Naive thymus-derived CD4-positive, alpha-beta T cell (primary cell): ENCODE data around the gene CKAP5. TPM values are rescaled to one million over a fixed set of nuclear protein-coding genes. Genes with fewer than 3 reads are reported as not detected.

Experiments used
- ATAC-seq: fragments of 150-1000 bp; cut with Tn5 transposase; 2 replicates; pipeline ENCODE4 v1.10.0; 2021; ENCODE audit warnings: mild to moderate bottlenecking, moderate library complexity
- CTCF ChIA-PET: fragments of 350-600 bp; sonication (Branson Sonifier 250); formaldehyde crosslinking; loops from one replicate; lab custom pipeline; 2021; ENCODE audit warnings: antibody characterized with exemption; lab: Charles Lee
- POLR2A ChIA-PET: fragments of 350-600 bp; sonication (Branson Sonifier 250); formaldehyde crosslinking; loops from one replicate; lab custom pipeline; 2021; ENCODE audit warnings: antibody characterized with exemption, inconsistent platforms; lab: Charles Lee
- DNase-seq, 9 donors: peaks; one replicate each; pipeline versions ENCODE4 v3.0.0 to v3.0.0-alpha.2; 2020 to 2022; ENCODE audit warnings: mixed read lengths in 1 of 9
- H3K27ac ChIP-seq: one replicate; pipeline ENCODE4 v1.7.0; 2013; ENCODE audit warnings: mild to moderate bottlenecking, low read depth, low read length, moderate library complexity
- H3K27me3 ChIP-seq, 2 donors: one replicate each; pipeline ENCODE4 v1.7.0; 2013; ENCODE audit warnings: low read length in 2 of 2, mild to moderate bottlenecking in 2 of 2, moderate library complexity in 2 of 2; ENCODE audit not compliant: control insufficient read depth in 2 of 2, insufficient read depth in 2 of 2
- H3K36me3 ChIP-seq, 3 experiments: 1 replicate in 2 of 3; 2 replicates in 1 of 3; pipeline ENCODE4 v1.7.0; 2013; ENCODE audit warnings: low read length in 3 of 3, mild to moderate bottlenecking in 3 of 3, moderate library complexity in 1 of 3; ENCODE audit not compliant: insufficient read depth in 3 of 3, control insufficient read depth in 2 of 3
- H3K4me1 ChIP-seq, 2 donors: one replicate each; pipeline ENCODE4 v1.7.0; 2013; ENCODE audit warnings: low read length in 2 of 2, mild to moderate bottlenecking in 2 of 2, moderate library complexity in 1 of 2; ENCODE audit not compliant: control insufficient read depth in 2 of 2, insufficient read depth in 2 of 2
- H3K4me3 ChIP-seq: 2 replicates; pipeline ENCODE4 v1.7.0; 2013; ENCODE audit warnings: mild to moderate bottlenecking, low read length
- H3K9me3 ChIP-seq, 3 experiments: 1 replicate in 2 of 3; 2 replicates in 1 of 3; pipeline ENCODE4 v1.7.0; 2013; ENCODE audit warnings: low read length in 3 of 3; ENCODE audit not compliant: control insufficient read depth in 2 of 3
- H3K27ac Mint-ChIP-seq, 9 donors: one replicate each; pipeline ENCODE4 v1.8.0; 2020 to 2022; ENCODE audit warnings: mixed read lengths in 9 of 9, mild to moderate bottlenecking in 8 of 9, moderate library complexity in 5 of 9, inconsistent platforms in 2 of 9
- H3K27me3 Mint-ChIP-seq, 5 donors: one replicate each; pipeline ENCODE4 v1.8.0; 2021 to 2022; ENCODE audit warnings: mixed read lengths in 5 of 5, mild to moderate bottlenecking in 1 of 5
- H3K36me3 Mint-ChIP-seq, 5 donors: one replicate each; pipeline ENCODE4 v1.8.0; 2020 to 2022; ENCODE audit warnings: mixed read lengths in 5 of 5, mild to moderate bottlenecking in 3 of 5, inconsistent platforms in 1 of 5
- H3K4me1 Mint-ChIP-seq, 7 donors: one replicate each; pipeline ENCODE4 v1.8.0; 2020 to 2022; ENCODE audit warnings: mixed read lengths in 7 of 7, mild to moderate bottlenecking in 3 of 7, inconsistent platforms in 1 of 7
- H3K4me3 Mint-ChIP-seq, 10 donors: one replicate each; pipeline ENCODE4 v1.8.0; 2020 to 2022; ENCODE audit warnings: mild to moderate bottlenecking in 10 of 10, mixed read lengths in 10 of 10, moderate library complexity in 6 of 10, inconsistent platforms in 2 of 10
- H3K9me3 Mint-ChIP-seq, 11 donors: one replicate each; pipeline ENCODE4 v1.8.0; 2020 to 2022; ENCODE audit warnings: mixed read lengths in 11 of 11, mild to moderate bottlenecking in 4 of 11, inconsistent platforms in 1 of 11, moderate library complexity in 1 of 11
- intact Hi-C, 2 donors: fragments of 100-400 bp; cut with micrococcal nuclease; formaldehyde crosslinking; loops; one replicate each; pipeline ENCODE4 v1.15.1; 2023
- polyA plus RNA-seq, 2 donors: library from polyadenylated mRNA; unstranded; fragments of 300-500 nt; fragmentation: Illumina TruSeq; gene quantifications; one replicate each; pipeline ENCODE4 v1.2.3, GENCODE V29; 2021
- total RNA-seq, 6 experiments: library from RNA in 5 of 6; stranded (reverse) in 5 of 6; gene quantifications; 1 replicate in 5 of 6; 2 replicates in 1 of 6; pipeline ENCODE4 v1.2.3 and lab custom pipeline; 2021 to 2026

Gene CKAP5
- total and polyA plus RNA-seq, 7 experiments from 2014 or later, result 10.9 to 126 (median 45.2) TPM

DNA sequence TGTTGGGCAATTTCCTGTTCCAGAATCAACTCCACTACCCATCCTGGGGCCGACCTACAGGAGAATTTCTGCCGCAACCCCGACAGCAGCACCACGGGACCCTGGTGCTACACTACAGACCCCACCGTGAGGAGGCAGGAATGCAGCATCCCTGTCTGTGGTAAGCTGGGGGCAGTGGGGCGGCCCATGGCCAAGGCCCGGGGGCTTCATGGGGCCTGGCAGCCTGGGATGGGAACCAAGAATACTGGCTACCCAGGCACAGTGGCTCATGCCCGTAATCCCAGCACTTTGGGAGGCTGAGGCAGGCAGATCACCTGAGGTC lies 122.8 kb downstream of the CKAP5 start:
- Mint-ChIP-seq H3K9me3 (peaks cover 0 to 1% (median 0%) of the 10 kb centered on the region in 11 donors), H3K36me3 (no peaks in the 10 kb centered on the region), H3K27ac (no peak overlapping the region), H3K4me3 (no peak overlapping the region), H3K4me1 (peaks cover 0 to 8% (median 5%) of the 10 kb centered on the region in 7 donors), H3K27me3 (peaks cover 0 to 3% (median 0%) of the 10 kb centered on the region in 5 donors)
- ATAC-seq (no peak), DNase-seq (no peak)
- H3K36me3 ChIP-seq, result no peaks in the 10 kb centered on the region
- intact Hi-C loops, result no loop called here
- H3K4me1 ChIP-seq, result peaks cover 0 to 4% of the 10 kb centered on the region in 2 donors
- ChIA-PET CTCF (no interaction called here), POLR2A (no interaction called here)
- no peaks in the 10 kb centered on the region for H3K9me3 ChIP-seq
- H3K4me3 ChIP-seq, result no peak overlapping the region
- no peak overlapping the region for H3K27ac ChIP-seq
- H3K27me3 ChIP-seq, result no peaks in the 10 kb centered on the region

- intact Hi-C loops, result no loop called here
- Mint-ChIP-seq H3K27me3 (peaks cover 0 to 3% (median 0%) of the 10 kb centered on the region in 5 donors), H3K27ac (no peak overlapping the region), H3K36me3 (no peaks in the 10 kb centered on the region), H3K4me3 (no peak overlapping the region), H3K9me3 (peaks cover 0 to 1% (median 0%) of the 10 kb centered on the region in 11 donors), H3K4me1 (peaks cover 0 to 10% (median 8%) of the 10 kb centered on the region in 7 donors)
- H3K4me1 ChIP-seq, result peaks cover 0 to 4% of the 10 kb centered on the region in 2 donors
- H3K27me3 ChIP-seq, result no peaks in the 10 kb centered on the region
- CTCF ChIA-PET, result no interaction called here
- H3K36me3 ChIP-seq, result no peaks in the 10 kb centered on the region
- ATAC-seq (no peak), DNase-seq (no peak)
- no peak overlapping the region for H3K27ac ChIP-seq
- H3K9me3 ChIP-seq, result no peaks in the 10 kb centered on the region
- POLR2A ChIA-PET, result no interaction called here
- no peak overlapping the region for H3K4me3 ChIP-seq
Measured at GRCh38 chr11:46722566-46723358, 123.3 kb downstream of the CKAP5 start.

DNA sequence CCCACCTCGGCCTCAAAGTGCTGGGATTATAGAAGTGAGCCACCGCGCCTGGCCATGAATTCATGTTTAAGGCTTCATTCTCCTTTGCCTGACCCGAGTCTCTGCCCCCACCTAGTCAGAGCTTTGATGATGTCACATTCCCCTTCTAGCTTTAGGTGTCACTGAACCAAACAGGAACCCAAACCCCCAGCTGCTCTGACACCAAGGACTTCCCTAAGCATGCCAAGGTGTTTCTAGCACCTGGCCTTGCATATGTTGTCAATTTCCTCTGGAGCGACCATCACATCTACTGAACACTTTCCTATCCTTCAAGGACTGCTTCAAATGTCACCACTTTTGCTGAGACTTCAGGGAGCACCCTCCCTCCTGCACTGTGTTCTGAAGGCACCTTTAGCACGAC lies 124.8 kb downstream of the CKAP5 start:
- Histone ChIP-seq H3K36me3 (no peaks in the 10 kb centered on the region), H3K4me3 (no peak overlapping the region), H3K4me1 (peaks cover 0 to 4% of the 10 kb centered on the region in 2 donors), H3K27ac (no peak overlapping the region), H3K9me3 (no peaks in the 10 kb centered on the region), H3K27me3 (no peaks in the 10 kb centered on the region)
- ATAC-seq (no peak), DNase-seq (no peak)
- Mint-ChIP-seq H3K4me1 (peaks cover 0 to 10% (median 8%) of the 10 kb centered on the region in 7 donors), H3K4me3 (no peak overlapping the region), H3K27ac (no peak overlapping the region), H3K27me3 (peaks cover 0 to 3% (median 0%) of the 10 kb centered on the region in 5 donors), H3K36me3 (no peaks in the 10 kb centered on the region), H3K9me3 (peaks cover 0 to 1% (median 0%) of the 10 kb centered on the region in 11 donors)
- CTCF ChIA-PET, result no interaction called here
- POLR2A ChIA-PET, result no interaction called here
- intact Hi-C loops, result no loop called here

GRCh38 chr11:46719543-46720218 lies 126.4 kb downstream of the CKAP5 start:
- Mint-ChIP-seq H3K9me3 (peaks cover 0 to 1% (median 0%) of the 10 kb centered on the region in 11 donors), H3K36me3 (no peaks in the 10 kb centered on the region), H3K27me3 (peaks cover 0 to 3% (median 0%) of the 10 kb centered on the region in 5 donors), H3K4me1 (peaks cover 0 to 10% (median 8%) of the 10 kb centered on the region in 7 donors), H3K4me3 (no peak overlapping the region), H3K27ac (no peak overlapping the region)
- DNase-seq, result no peak
- H3K9me3 ChIP-seq, result no peaks in the 10 kb centered on the region
- H3K27ac ChIP-seq, result no peak overlapping the region
- peaks cover 0 to 4% of the 10 kb centered on the region in 2 donors for H3K4me1 ChIP-seq
- no peak for ATAC-seq
- CTCF ChIA-PET, result no interaction called here
- H3K27me3 ChIP-seq, result no peaks in the 10 kb centered on the region
- no peaks in the 10 kb centered on the region for H3K36me3 ChIP-seq
- H3K4me3 ChIP-seq, result no peak overlapping the region
- intact Hi-C loops, result no loop called here
- POLR2A ChIA-PET, result no interaction called here

DNA sequence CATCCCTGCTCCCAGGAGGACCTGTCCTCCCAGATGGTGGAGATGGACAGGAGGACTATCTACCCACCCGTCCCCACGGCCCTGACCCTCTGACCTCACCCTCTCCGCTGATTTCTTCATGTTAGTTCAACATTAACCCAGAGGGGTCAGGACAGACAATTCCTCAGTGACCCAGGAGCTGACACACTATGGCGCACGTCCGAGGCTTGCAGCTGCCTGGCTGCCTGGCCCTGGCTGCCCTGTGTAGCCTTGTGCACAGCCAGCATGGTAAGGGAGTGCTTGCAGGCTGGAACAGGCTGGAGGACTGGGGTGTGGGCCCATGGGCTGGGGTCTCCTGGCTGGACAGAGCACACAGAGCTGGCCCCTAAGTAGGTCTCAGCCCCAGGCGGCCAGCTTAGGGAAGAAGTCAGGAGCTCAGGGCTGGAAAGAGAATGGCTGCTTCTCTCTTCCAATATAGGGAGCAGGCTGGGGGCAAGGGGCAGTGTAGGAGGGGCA lies 127.0 kb downstream of the CKAP5 start, which contains the start of gene F2:
Gene F2, plus strand, starts transcription at position 166 of the 495 bp plus-strand sequence. Its CDS starts 23 bp downstream, at position 189.
- POLR2A ChIA-PET, result no interaction called here
- Histone ChIP-seq H3K36me3 (no peaks in the 10 kb centered on the region), H3K4me3 (no peak within 1 kb of the TSS), H3K27me3 (no peaks in the 10 kb centered on the region), H3K27ac (no peak within 1 kb of the TSS), H3K4me1 (peaks cover 0 to 4% of the 10 kb centered on the region in 2 donors), H3K9me3 (no peaks in the 10 kb centered on the region)
- H3K9me3 Mint-ChIP-seq, result peaks cover 0 to 1% (median 0%) of the 10 kb centered on the region in 11 donors
- peaks cover 0 to 10% (median 8%) of the 10 kb centered on the region in 7 donors for H3K4me1 Mint-ChIP-seq
- H3K4me3 Mint-ChIP-seq, result no peak within 1 kb of the TSS
- CTCF ChIA-PET, result no interaction called here
- DNase-seq (no peak), ATAC-seq (no peak)
- H3K27ac Mint-ChIP-seq, result peak within 1 kb of the TSS in 5 of 9 donors; percentile 34 to 64 (median 41)
- H3K36me3 Mint-ChIP-seq, result no peaks in the 10 kb centered on the region
- intact Hi-C loops, result no loop called here
- H3K27me3 Mint-ChIP-seq, result peaks cover 0 to 3% (median 0%) of the 10 kb centered on the region in 5 donors

- CTCF ChIA-PET, result no interaction called here
- no peak for ATAC-seq
- peak overlapping the region in 5 of 9 donors; percentile 34 to 64 (median 41) for H3K27ac Mint-ChIP-seq
Measured at GRCh38 chr11:46718155-46719019, 127.7 kb downstream of the CKAP5 start.

More at GRCh38 chr11:46718155-46719019, 127.7 kb downstream of the CKAP5 start:
- H3K36me3 ChIP-seq, result no peaks in the 10 kb centered on the region
- no peak overlapping the region for H3K4me3 ChIP-seq
- H3K9me3 Mint-ChIP-seq, result peaks cover 0 to 1% (median 0%) of the 10 kb centered on the region in 11 donors
- no peaks in the 10 kb centered on the region for H3K36me3 Mint-ChIP-seq
- intact Hi-C loops, result no loop called here
- no peak overlapping the region for H3K4me3 Mint-ChIP-seq
- POLR2A ChIA-PET, result interaction anchor here (1.3 kb wide), 1 partner anchor 18 kb away, joined by 3 read pairs; the partner anchor contains the start of gene ARHGAP1
- no peak overlapping the region for H3K27ac ChIP-seq
- no peaks in the 10 kb centered on the region for H3K9me3 ChIP-seq
- H3K27me3 Mint-ChIP-seq, result peaks cover 0 to 3% (median 0%) of the 10 kb centered on the region in 5 donors
- no peaks in the 10 kb centered on the region for H3K27me3 ChIP-seq
- H3K4me1 Mint-ChIP-seq, result peaks cover 0 to 10% (median 8%) of the 10 kb centered on the region in 7 donors
- no peak for DNase-seq
- peaks cover 0 to 4% of the 10 kb centered on the region in 2 donors for H3K4me1 ChIP-seq
